ENCODE measurements around the gene RUFY2.
"Not testable (repeated sequence)": the region's sequence is repeated elsewhere in the genome, so short reads cannot be mapped to it uniquely, and the experiment has no call there.

RUFY2 gene

GRCh38 chr10:68327889-68328786 lies 78.9 kb downstream of the RUFY2 start:
- peak; percentile 91 for DNase-seq (ENCODE audit: low spot score)

DNA sequence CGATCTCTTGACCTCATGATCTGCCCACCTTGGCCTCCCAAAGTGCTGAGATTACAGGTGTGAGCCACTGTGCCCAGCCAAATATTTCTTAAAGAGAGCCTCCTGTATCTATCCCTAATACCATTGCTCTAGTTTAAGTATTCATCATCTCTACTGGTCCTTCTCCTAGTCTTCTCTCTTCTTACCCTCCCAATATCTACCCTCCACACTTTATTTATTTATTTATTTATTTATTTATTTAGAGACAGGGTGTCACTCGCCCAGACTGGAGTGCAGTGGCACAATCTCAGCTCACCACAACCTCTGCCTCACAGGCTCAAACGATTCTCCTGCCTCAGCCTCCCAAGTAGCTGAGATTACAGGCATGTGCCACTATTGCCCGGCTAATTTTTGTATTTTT lies 82.7 kb downstream of the RUFY2 start:
- DNase-seq (ENCODE audit: low spot score), result not testable (repeated sequence)

DNA sequence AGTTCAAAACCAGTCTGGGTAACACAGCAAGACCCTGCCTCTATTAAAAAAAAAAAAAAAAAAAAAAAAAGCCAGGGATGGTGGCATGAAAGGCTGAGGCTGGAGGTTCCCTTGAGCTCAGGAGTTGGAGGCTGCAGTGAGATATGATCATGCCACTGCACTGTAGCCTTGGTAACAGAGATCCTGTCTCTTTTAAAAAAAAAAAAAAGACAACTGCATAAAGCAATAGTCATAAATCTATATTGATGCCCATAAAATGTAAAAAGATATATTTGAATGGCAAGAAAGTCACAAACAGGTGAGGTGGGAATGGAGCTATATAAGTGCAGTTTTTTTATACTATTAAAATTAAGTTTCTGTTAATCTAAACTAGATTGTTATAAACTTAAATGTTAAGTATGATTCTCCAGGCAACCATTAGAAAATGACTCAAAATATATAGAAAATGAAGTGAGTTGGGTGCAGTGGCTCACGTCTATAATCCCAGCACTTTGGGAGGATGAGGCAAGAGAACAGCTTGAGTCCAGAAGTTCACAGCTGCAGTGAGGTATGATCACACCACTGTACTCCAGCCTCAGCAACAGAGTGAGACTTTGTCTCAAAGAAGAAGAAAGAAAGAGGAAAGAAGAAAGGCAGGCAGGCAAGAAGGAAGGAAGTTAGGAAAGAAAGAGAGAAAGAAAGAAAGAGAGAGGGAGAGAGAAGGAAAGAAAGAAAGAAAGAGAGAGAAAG lies 88.6 kb downstream of the RUFY2 start:
- no peak for DNase-seq (ENCODE audit: low spot score)

- no peak for DNase-seq (ENCODE audit: low spot score)
Measured at GRCh38 chr10:68315582-68315981, 91.5 kb downstream of the RUFY2 start.

- not testable (repeated sequence) for DNase-seq (ENCODE audit: low spot score)
Measured at GRCh38 chr10:68314930-68315329, 92.1 kb downstream of the RUFY2 start.

GRCh38 chr10:68310531-68310930 lies 96.5 kb downstream of the RUFY2 start:
- DNase-seq (ENCODE audit: low spot score), result no peak

DNA sequence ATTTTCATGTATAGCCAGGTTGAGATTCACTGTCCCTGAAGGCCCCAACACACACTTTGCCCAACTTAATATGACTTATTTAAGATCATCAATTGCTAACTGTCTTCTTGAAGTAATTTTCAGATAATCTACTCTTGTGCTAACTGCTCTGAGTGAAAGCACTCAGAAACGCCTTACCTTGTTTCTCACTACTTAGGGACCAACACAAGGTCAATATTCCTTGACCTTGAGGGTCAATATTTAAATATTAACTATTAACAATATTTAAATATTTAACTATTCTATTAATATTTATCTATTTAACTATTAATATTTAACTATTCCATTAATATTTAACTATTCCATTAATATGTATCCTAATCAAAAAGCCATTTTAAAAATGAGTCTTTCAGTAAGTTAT lies 101.2 kb downstream of the RUFY2 start:
- DNase-seq (ENCODE audit: low spot score), result no peak

GRCh38 chr10:68303849-68304412 lies 103.1 kb downstream of the RUFY2 start:
- no peak for DNase-seq (ENCODE audit: low spot score)

- DNase-seq (ENCODE audit: low spot score), result no peak
Measured at GRCh38 chr10:68302871-68303270, 104.2 kb downstream of the RUFY2 start.

DNA sequence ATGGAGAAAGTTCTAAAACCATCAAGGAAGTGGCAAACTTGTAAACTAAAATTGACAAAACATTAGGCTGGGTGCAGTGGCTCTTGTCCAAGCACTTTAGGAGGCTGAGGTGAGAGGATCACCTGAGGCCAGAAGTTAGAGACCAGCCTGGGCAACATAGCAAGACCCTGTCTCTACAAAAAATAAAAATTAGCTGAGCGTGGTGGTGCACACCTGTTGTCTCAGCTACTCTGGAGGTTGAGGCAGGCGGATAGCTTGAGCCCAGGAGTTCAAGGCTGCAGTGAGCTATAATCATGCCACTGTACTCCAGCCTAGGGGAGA lies 104.6 kb downstream of the RUFY2 start:
- DNase-seq (ENCODE audit: low spot score), result no peak

- peak; percentile 61 for DNase-seq (ENCODE audit: low spot score)
Measured at GRCh38 chr10:68301790-68302502, 105.1 kb downstream of the RUFY2 start.

- DNase-seq (ENCODE audit: low spot score), result no peak
Measured at GRCh38 chr10:68301301-68301700, 105.8 kb downstream of the RUFY2 start.

GRCh38 chr10:68296843-68297663 lies 110.0 kb downstream of the RUFY2 start:
- DNase-seq (ENCODE audit: low spot score), result no peak
